HG03571 (cell line): ENCODE measurements around the gene PTGES2.

ENCODE experiments used
- ATAC-seq: cut with Tn5 transposase; IDR thresholded peaks from one replicate; pipeline ENCODE4 v1.9.1; 2021; ENCODE audit not compliant: unreplicated experiment

Gene PTGES2

GRCh38 chr9:128106181-128106939, 21.2 kb downstream of the PTGES2 start:
- ATAC-seq, result no peak

DNA sequence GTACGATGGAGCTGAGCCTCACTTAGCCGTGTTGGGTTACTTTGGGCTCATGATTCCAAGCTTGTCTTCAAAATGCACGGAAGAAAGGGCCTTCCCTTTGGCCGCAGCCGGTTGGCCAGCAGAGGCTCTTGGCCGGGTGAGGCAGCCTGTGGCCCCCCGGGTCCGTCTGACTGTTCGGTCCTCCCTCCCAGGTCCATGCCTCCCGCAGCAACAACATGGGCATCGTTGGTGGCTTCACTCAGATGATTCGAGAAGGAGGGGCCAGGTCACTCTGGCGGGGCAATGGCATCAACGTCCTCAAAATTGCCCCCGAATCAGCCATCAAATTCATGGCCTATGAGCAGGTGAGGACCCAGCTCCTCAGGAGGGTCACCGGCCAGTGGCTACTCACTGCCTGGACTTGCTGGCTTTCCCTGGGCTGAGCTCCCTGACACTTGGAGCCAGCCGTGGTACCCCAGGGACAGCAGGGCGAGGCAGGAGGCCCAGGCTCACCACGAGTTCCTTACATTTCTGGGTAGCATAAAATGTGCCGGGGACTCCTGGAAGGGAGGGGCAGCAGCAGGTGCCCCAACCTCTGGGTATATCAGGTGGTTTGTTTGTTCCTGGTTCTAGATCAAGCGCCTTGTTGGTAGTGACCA, 21.9 kb downstream of the PTGES2 start:
- ATAC-seq, result no peak

- no peak for ATAC-seq
These were observed 23.3 kb downstream of the PTGES2 start for GRCh38 chr9:128104171-128104618.

GRCh38 chr9:128103589-128103962, 24.0 kb downstream of the PTGES2 start:
- no peak for ATAC-seq

DNA sequence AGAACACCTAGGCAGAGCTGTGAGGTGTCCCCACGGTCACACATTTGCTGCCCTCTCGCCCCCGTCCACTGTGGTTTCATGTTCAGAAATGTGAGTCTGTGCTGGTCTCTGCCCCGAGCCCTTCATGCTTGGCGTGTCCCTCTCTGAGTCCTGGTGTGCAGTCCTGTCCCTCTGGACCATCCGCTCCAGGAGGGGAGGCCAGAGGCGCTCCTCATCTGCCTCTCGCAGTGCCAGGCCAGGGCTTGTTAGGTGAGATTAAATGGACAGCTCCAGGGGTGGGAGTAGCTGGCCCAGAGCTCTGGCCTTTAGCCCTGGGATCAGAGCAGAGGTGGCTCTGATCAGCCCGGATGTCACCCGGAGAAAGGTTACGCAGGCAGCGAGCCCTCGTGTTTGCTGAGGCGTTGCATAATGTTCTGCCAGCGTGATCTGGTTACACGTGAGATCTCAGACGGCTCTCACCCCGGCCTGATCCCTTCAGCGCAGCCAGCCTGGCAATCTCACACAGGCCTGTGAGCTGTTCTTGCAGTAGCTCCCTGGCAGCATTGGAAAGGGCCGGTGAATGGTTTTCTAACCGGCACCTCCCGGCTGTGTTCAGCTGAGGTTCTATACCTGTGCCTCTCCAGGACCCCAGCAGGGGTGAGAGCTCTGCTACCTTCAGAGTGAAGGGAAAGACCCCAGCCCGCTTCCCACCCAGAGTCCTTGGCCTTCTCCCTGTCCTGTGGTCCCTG, 24.5 kb downstream of the PTGES2 start:
- ATAC-seq, result no peak

DNA sequence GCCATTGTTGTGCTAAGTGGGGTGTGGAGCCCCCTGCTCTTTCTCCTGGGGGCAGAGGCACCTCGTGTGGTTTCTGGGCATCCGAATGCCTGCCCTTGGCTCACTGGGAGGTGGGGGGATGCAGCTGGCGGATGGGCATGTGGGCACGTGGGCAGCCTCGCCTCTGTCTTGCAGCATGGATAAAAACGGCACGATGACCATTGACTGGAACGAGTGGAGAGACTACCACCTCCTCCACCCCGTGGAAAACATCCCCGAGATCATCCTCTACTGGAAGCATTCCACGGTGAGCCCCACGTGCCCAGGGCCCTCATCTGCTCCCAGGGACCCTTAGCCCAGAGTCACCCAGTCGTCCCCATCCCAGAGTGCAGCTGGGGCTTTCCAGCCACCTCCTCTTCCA, 25.3 kb downstream of the PTGES2 start:
- ATAC-seq, result no peak

- no peak for ATAC-seq
These were observed 25.8 kb downstream of the PTGES2 start for GRCh38 chr9:128101690-128102089.

GRCh38 chr9:128101231-128101661, 26.3 kb downstream of the PTGES2 start:
- ATAC-seq, result no peak

DNA sequence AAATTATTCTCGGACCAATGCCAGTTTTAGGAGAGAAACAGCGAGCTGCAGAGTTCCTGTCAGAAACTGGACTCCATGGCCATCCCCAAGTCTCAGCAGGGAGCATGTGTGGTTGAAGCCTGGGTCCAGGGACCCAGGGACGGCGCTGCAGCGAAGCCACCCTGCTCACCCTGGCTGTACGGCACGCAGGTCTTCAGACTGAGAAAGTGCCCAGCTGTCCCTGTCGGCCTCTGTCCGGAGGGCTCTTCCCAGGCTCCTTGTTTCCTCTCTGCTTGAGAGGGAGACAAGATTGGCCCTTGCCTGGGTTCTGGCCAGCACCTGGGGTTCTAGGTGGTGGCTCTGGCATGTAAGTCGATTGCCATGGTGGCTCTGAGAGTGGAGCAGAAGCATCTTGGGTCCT, 26.9 kb downstream of the PTGES2 start:
- ATAC-seq, result no peak

DNA sequence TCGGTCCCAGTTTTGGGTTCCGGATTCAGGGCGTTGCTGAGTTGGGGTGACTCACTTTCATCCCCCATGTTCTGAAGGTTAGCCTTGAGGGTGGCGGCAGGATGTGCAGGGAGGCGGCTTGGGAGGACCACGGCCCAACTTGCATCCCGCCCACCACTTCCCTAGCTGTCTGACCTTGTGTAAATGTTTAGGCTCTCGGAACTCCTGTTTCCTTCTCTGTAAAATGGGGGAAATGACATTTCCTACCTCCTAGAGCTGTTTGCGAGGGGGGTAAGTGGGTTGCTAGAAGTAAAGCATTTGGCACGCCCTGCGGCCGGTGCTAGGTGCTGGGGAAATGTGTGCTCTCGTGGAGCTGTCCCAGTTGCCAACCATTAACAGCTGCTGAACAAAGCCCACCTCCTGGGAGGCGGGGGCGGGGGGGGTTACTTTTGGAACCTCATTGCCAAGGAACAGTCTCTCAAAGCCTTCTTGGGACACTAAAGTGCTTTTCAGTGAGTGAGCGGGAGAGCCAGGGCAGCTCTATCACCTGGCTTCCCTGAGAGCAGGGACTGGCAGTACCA, 27.5 kb downstream of the PTGES2 start:
- no peak for ATAC-seq

- ATAC-seq, result no peak
These were observed 28.1 kb downstream of the PTGES2 start for GRCh38 chr9:128099231-128099931.

- ATAC-seq, result no peak
These were observed 29.0 kb downstream of the PTGES2 start for GRCh38 chr9:128098297-128099230.

DNA sequence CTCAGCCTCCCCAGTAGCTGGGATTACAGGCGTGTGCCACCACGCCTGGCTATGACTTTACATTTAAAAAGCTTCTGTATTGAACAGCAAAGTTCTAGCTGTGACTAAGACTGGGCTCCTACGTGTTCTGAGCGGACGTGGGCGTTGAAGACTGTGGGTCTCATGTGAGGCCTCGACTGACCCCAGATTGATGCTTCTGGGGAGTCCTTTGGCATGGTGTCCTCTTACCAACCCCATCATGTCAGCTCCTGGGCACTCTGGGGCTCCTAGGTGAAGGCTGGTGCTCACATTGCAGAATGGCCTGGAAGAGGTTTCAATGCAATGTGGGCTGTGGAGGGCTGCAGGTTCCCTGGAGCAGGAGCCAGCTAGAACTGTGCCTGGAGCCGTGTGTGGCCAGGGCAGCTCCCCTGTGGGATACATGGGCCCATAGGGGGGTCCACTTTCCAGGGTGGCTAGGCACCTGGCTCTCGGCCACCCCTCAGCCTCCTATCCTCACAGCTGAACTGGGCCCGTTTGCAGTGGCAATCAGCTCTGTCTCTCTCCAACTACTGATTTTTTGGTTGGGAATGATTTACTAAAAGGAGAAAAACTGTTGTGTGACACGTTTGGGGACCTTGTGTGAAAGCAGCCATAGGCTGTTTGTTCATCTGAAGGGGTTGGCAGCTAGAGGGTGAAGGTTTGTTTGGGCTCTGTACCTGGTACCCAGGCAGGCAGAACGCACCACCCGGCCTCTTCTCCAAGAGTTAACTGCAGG, 29.8 kb downstream of the PTGES2 start:
- no peak for ATAC-seq

DNA sequence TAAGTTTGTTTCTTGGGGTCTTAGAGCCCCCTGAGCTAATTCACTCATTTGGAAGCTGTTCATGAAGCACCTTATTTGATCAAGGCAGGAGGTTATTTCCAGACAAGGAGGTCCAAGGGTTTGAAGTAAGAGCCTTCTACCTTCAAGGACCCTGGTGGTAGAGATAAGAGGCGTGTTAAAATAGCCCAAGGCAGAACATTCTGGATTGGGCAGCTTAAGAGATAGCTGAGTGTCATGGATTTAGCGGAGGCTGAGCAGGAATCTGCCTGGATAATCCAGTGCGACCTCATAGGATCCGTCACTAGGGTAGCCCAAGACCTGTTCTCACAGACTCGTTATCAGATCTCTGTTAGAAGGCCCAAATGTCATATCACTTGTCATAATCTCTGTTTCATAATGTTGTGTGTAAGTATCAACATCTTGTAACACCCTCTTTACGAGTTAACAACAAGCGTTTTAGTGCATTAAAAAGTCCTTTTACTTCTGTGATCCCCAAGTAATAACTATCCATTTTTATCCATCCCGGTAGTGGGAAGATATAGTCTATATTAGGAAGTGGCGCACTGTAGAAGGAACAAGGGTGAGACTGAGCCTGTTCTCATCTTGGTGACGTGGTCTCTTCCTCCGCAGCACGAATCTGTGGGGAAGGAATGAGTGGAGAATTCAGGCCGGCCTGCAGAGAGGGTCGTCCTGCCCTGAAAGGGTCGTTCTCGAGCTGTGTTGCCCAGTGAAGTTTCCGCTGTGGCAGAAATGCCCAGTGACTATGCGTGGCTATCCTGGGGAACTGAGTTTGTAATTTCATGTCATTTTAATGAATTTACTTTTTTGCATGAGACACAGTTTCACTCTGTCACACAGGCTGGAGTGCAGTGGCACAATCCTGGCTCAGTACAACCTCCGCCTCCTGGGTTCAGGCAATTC, 30.7 kb downstream of the PTGES2 start:
- no peak for ATAC-seq

DNA sequence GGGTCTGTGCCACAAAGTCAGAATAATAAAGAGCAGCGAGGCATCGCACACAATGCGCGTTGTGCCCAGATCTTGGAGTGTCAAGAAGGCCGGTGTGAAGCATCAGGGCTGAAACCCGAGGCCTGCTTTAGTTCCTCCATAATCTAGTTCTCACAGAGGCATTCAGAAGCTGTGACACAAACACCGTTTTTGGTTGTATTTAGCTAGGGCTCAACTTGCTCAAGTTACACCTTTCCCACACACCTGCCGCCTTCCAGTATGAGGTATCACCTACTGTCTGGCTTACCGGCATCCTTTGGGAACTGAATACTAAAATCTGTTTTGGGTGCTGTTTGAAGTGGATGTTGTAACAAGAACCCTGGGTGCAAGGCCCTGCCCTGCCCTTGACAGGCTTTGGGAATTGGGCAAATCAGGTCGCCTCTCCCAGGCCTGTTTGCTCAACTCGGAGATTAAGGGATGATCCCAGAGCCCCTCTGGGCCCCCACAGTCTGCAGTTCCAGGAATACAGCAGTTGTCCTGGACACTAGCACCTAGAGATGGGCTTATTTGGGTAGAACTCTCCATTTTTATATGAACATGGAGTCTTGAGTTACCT, 32.5 kb downstream of the PTGES2 start:
- ATAC-seq, result no peak

DNA sequence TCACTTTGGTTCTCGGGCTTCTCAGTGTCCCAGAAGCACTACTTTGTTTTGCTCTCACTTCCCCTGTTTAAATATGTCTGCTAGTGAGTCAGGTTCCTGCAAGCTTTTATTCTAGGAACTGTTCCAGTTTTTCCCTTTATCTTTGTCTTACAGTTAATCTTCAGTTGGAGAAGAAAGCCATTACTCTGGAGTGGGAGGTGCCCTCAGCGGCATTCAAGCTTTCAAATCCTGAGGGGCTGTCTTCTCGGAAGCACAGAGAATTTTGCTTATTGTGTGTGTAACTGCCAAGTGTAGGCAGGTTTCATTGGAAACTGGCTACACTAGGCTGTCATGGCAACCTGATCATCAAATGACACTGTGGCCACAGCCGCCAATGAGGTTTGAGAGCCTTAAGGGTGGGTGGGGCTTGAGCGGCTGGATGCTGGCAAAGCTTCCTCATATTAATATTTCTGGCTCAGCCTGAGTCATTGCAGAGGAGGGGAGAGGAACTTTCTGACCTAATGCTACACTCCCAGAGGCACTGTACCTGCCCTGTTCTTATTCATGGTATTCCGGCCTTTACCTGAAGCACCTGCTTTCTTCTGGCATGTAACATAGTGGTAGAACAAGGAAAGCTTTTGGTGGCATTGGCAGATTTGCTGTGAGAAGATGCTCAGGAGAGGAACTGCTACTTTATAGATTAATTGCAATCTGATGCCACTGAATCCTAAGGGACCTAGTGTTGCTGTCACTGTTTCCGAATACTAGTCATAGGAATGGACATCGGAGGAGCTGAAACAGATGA, 33.2 kb downstream of the PTGES2 start:
- ATAC-seq, result peak; percentile 72

- no peak for ATAC-seq
These were observed 34.5 kb downstream of the PTGES2 start for GRCh38 chr9:128093011-128093410.
